GM12873 (cell line): ENCODE results near the gene DCBLD1.
A peak's percentile ranks its signal among the peaks of the same experiment; 100 is the strongest.

Source experiments
- TF ChIP-seq, protein P1 (sequence below): IDR thresholded peaks from 2 replicates; pipeline ENCODE4 v1.5.1; 2012; ENCODE audit warnings: low read depth, mild to moderate bottlenecking, moderate library complexity, low read length, control low read depth; ENCODE audit not compliant: insufficient read depth; ENCODE audit errors: missing control alignments

DCBLD1 gene

DNA sequence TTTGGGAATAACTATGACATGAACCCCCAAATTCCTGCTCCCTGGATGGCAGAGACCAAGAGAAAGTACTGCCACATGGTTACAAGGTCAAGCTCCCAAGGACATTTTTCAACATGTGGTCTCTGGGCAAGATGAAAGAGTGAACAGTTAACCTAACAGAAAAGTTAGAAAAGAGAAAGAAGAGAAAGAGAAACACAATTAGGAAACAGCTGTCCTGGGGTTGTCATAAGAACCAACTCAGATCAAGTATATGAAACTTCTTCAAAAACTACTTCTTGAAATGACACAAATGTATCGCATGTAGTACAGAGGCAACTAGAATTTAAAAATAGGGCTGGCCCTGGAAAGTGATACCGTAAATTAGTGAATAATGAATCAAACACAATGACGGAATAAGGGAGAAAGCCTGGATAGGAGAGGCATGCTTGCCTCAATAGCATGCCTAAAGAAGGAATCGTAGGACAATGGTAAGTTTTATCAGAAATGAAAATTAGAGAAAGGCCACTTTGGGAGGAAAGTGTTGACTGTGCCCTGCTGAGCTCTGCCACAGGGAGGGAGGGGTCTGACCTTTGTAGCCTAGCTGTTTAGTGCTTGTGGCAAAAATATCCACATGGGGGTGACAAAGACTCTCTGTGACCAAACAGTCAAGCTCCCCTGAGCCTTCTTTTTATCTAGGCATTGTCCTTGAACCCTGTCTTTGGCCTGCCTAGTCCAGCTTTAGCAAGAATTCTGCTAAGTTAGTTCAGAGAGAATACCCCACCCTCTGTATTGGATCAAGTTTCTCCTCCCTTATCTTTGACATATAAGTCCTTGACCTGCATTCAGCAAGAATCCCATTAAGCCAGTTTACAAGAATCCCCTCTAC lies 4.3 kb upstream of the DCBLD1 start:
- TF ChIP-seq, protein P1, sequence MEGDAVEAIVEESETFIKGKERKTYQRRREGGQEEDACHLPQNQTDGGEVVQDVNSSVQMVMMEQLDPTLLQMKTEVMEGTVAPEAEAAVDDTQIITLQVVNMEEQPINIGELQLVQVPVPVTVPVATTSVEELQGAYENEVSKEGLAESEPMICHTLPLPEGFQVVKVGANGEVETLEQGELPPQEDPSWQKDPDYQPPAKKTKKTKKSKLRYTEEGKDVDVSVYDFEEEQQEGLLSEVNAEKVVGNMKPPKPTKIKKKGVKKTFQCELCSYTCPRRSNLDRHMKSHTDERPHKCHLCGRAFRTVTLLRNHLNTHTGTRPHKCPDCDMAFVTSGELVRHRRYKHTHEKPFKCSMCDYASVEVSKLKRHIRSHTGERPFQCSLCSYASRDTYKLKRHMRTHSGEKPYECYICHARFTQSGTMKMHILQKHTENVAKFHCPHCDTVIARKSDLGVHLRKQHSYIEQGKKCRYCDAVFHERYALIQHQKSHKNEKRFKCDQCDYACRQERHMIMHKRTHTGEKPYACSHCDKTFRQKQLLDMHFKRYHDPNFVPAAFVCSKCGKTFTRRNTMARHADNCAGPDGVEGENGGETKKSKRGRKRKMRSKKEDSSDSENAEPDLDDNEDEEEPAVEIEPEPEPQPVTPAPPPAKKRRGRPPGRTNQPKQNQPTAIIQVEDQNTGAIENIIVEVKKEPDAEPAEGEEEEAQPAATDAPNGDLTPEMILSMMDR = peak; percentile 54

DNA sequence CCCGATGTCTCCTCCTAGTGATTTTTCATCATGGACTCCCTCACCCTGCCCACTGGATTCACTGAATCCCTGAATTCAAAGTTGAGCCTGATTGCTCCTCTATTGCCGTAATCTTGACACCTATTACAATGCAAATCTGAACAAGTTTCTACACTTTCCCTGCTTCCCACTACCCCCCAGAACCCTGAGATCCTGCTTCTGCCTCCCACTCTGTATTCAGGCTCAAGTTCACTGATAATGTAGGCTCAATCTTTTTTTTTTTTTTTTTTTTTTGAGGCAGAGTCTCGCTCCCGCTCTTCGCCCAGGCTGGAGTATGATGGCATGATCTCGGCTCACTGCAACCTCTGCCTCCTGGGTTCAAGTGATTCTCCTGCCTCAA lies 3.6 kb upstream of the DCBLD1 start:
- TF ChIP-seq, protein P1 = no peak

DNA sequence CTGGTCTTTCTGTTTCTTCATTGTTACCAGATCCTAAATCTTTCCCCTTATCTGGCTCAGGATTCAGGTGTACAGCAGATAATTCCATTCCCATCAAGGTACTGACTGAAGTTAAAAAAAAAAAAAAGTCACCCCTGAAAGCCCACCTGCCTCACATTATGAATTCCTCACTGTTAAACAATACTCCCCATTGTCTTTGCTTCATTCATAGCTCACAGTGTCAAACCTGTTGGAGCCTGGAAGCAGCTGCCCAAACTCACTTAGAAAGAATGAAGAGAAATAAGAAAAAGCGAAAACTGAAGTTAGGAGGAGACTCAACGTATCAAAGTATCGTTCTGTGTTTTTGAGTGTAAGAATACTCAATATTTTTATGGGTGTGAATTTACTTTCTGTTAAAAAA lies 1.8 kb upstream of the DCBLD1 start:
- TF ChIP-seq, protein P1 = no peak

DNA sequence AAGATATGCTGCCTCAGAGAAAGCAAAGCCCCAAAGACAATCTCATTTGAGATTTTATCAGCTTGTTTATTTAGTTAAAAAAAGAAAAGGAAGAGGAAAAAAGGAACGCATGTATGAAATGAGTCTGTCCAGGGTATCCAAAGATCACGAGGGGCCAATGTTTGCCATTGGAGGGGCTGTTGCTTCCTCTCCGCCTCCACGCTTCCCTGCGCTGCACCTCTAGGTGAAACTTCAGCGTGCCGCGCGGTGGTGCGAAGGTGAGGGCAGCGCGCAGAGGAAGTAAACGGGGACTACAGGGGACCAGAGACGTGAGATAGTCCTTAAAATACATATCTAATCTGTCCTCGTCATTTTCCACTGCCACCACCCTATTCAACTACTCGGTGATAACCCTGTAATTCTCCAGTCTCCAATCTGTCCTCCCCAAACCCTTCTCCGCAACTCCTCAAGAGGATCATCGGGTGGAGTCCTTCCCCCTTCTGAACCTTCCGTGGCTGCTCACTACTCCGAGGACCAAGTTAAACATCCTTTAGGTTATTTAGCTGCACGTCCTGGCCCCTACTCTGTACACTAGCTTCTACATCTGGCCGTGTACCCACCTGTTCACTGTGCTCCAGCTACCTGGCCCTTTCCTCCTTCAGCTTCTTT lies 1.1 kb upstream of the DCBLD1 start:
- TF ChIP-seq, protein P1 = no peak

DNA sequence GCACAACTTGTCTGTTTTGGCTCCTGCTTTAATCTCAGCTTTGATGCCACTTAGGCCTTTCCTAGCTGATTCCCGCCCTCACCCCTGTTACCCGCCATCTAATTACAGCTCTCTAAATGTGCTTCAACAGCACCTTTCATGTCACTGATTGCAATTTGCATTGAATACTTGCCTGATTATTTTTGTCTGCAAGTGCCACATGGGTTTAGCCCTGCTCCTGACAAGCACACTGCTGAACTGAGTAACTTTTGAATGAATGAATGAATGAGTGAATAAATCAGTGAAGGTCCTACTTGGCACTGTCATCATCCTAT lies 591 bp upstream of the DCBLD1 start:
- TF ChIP-seq, protein P1 = no peak

DNA sequence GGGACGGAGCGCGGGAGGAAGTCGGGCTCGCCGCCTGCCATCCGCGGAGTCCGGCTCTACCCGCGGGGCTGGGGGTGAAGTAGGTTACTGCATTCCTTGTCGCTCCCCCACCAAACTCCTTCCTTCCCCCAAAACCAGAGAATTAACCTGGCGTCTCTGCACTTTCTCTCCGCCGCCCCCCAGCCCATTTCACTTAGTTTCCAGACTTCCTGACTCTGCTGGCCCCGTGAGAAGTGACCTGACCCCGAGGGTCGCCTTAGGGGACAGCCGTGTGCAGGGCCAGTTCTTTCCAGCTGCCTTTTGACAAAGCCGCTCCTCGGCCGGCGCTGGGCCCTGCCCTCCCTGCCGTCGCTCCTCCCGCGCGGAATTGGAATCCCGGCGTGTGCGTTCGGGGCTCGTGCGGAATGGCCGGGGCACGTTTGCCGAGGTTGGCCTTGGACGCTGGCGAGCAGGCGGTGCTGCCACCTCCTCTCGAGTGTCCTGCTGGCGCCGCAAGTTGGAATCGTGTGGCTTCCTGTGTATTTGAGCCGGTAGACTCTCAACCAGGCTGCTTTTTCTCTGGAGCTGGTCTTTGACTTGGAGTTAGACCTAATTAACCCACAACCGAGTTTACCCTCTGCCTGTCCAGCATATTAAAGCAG lies 650 bp downstream of the DCBLD1 start:
- TF ChIP-seq, protein P1 = no peak

DNA sequence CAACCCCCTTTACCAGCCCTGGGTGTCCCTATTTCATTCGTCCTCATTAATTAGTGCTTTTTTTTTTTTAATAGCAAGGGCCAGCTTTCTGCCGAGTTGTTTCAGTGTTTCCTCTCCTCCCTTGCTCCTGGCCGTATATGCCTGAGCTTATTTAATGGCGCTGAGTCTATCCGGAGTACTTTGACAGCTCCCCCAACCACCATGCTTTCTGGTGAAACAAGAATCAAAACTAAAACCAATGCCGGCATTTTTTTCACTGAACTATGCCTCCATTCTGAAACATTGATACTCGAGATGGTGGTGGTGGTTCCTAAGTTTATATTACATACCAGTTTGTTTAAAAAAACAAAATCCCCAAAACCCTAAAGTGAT lies 1.2 kb downstream of the DCBLD1 start:
- TF ChIP-seq, protein P1 = no peak
